ENCODE data around the gene ECI2.

ECI2 gene, protein sequence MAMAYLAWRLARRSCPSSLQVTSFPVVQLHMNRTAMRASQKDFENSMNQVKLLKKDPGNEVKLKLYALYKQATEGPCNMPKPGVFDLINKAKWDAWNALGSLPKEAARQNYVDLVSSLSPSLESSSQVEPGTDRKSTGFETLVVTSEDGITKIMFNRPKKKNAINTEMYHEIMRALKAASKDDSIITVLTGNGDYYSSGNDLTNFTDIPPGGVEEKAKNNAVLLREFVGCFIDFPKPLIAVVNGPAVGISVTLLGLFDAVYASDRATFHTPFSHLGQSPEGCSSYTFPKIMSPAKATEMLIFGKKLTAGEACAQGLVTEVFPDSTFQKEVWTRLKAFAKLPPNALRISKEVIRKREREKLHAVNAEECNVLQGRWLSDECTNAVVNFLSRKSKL

GRCh38 chr6:4134841-4135664, at the start of gene ECI2:
Gene ECI2, minus strand, starts transcription at chr6:4135575. Its CDS starts 15 bp downstream, at chr6:4135560.
- in situ Hi-C loops (cut with MboI; ENCODE audit: low sequenced_read_pairs), result no loop called here

DNA sequence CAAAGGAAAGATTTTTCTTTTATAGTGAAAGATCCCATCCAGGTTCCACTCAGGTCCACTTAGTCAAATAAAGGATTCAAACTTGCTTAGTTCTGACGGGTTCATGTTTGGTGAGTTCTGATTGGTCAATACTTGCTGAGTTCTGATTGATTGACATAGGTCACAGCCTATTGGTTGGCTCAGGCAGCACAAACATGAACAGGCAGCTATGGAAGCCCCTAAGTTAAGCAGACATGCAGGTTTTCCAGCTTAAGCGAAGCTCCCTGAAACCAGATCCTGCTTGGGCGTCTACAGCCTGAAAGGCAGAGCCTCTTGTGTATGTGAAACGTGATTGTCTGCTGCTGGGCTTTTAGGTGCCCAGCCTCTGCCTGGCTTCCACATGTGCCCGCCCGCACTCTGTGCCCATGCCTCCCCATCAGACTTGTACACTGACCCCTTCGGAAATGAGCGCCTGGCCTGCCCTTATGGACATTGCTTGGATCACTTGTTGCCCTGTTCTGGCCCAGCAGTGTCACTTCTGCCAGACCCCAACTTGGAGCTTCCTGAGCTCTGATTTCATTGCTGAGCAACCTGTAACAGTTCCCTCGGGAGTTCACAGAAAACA, 45.4 kb upstream of the ECI2 start:
- in situ Hi-C loops (cut with MboI; ENCODE audit: low sequenced_read_pairs), result no loop called here

DNA sequence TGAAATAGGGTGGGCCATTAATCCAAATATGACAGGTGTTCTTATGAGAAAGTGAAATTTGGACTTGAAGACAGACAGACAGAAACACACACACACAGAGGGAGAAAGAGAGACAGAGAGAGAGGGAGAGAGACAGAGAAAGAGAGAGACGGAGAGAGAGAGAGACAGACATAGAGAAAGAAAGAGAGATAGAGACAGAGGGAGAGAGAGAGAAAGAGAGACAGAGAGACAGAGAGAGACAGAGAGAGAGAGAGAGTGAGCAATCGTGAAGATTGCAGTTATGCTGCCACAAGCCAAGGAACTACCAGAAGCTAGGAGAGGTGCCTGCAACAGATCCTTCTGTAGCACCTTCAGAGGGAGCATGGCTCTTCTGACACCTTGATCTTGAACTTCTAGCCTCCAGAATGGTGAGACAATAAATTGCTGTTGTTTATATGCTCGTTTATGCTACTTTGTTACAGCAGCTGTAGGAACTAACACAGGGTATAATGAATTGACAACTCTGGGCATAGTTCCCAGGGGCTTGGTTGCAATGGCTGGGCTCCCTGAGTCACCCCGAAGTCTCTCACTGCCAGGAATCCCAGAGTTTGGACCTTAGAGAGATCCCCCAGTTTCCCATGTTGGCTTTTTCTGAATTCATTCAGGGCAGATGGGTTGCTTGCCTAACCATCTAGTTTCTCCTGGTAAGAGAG, 44.7 kb upstream of the ECI2 start:
- in situ Hi-C loops (cut with MboI; ENCODE audit: low sequenced_read_pairs), result no loop called here

DNA sequence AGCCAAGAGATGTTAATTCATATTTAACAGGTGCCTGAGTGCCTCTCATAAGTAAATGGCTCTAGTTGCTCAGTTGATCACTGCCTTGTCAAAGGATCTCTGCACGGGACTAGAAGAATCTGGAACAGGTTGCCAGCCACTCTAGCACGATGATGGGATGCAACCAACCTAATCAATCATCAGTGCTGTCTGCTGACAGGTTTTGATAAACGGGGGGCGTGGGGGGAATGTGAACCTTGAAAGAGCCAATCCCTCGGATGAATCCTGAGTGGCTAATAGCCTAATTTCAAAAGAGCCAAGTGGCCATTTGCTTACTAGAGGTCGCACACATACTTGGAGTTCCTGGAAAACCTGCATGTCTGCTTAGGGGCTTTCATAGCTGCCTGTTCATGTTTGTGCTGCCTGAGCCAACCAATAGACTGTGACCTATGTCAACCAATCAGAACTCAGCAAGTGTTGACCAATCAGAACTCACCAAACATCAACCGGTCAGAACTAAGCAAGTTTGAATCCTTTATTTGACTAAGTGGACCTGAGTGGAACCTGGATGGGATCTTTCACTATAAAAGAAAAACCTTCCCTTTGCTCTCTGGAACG, 43.5 kb upstream of the ECI2 start:
- in situ Hi-C loops (cut with MboI; ENCODE audit: low sequenced_read_pairs), result no loop called here

DNA sequence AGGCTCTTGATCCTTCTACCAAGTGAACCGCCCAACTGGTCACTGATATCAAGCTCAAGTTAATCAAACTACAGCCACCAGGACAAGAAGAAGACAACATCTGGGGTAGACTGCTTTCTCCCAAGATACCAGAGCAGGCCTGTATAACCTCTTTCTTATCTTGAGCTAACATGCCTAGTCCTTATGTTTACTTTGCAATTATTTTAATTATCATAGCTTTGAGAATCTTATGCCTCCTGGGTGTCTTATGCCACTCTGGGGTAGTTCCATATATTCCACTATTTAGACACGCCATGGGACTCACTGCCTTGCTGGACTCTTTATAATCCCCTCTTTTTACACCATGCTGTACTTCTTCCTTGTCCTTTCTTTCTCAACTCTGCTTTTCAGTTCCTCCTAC, 41.5 kb upstream of the ECI2 start:
- in situ Hi-C loops (cut with MboI; ENCODE audit: low sequenced_read_pairs), result no loop called here

DNA sequence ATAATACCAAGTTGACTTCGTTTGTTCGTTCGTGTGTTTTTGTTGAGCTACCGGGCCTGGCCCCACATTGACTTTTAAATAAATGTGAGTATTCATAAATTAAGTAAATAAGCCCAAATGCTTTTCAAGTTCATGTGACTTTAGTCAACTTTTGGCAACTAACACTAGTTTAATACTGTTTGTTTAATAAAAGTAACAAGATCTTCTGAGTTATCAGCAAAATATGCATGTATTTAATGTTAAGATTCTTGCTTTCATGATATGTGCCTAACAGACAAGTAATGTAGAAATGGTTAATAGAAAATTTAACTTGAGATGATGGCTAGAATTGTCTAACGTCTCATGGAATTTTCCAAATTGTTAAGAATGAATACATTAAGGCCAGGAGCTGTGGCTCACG, 38.7 kb upstream of the ECI2 start:
- in situ Hi-C loops (cut with MboI; ENCODE audit: low sequenced_read_pairs), result loop anchor here (25.0 kb wide), 1 partner anchor 437 kb away; no protein-coding TSS in a partner anchor

GRCh38 chr6:4172368-4172767, 37.0 kb upstream of the ECI2 start:
- in situ Hi-C loops (cut with MboI; ENCODE audit: low sequenced_read_pairs), result loop anchor here (25.0 kb wide), 1 partner anchor 435 kb away; no protein-coding TSS in a partner anchor

- in situ Hi-C loops (cut with MboI; ENCODE audit: low sequenced_read_pairs), result loop anchor here (25.0 kb wide), 1 partner anchor 433 kb away; no protein-coding TSS in a partner anchor
Measured at GRCh38 chr6:4170297-4170696, 34.9 kb upstream of the ECI2 start.

DNA sequence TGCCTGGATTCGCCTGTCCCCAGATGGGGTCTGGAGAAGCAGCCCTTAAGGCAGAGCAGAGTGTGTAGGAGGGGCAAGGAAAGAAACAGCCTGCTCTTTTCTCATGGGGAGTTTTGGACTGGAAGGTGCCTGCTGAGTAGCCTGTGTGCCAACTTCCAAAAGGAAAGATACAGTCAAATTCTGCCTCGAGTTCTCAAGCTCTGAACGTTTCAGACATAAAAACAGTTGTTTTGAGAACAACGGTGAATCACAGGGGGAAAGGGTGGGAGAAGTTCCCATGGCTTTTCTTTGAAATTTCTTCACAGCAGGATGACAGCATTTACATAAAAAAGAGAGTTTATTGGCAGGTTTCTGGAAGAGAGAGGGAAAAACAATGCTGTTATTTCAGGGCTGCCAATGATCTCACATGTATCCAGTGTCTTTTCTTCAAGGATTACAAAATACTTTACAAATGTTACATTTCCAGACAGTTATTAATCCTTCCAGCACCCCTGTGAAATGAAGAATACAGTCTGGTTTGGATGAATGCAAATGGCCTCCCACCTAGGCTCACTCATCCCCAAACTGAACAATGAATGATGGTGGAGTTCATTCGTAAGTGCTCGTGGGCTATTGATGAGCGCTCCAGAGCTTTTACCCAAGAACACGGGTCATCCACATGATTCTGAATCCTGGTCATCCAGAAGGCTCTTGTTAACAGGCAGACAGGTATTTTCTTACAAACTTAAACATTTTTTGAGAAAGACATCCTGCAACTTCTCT, 33.8 kb upstream of the ECI2 start:
- in situ Hi-C loops (cut with MboI; ENCODE audit: low sequenced_read_pairs), result loop anchor here (25.0 kb wide), 1 partner anchor 432 kb away; no protein-coding TSS in a partner anchor

DNA sequence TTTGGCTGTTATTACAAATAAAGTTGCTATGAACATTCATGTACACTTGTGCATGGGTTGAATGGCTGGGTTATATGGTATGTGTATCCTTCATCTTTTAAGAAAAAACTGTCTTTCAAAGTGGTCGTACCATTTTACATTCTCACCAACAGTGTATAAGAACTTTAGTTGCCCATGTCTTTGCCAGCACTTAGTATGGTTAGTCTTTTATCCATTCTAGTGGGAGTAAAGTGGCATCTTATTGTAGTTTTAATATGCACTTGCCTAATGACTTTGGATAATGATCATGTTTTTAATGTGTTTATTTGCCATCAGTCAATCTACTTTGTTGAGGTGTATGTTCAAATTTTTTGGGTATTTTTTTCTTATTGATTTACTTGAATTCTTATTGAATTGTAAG, 32.5 kb upstream of the ECI2 start:
- in situ Hi-C loops (cut with MboI; ENCODE audit: low sequenced_read_pairs), result loop anchor here (25.0 kb wide), 1 partner anchor 431 kb away; no protein-coding TSS in a partner anchor

- in situ Hi-C loops (cut with MboI; ENCODE audit: low sequenced_read_pairs), result loop anchor here (25.0 kb wide), 1 partner anchor 430 kb away; no protein-coding TSS in a partner anchor
Measured at GRCh38 chr6:4167123-4167522, 31.7 kb upstream of the ECI2 start.

GRCh38 chr6:4164456-4164855, 29.1 kb upstream of the ECI2 start:
- in situ Hi-C loops (cut with MboI; ENCODE audit: low sequenced_read_pairs), result loop anchor here (25.0 kb wide), 1 partner anchor 427 kb away; no protein-coding TSS in a partner anchor

DNA sequence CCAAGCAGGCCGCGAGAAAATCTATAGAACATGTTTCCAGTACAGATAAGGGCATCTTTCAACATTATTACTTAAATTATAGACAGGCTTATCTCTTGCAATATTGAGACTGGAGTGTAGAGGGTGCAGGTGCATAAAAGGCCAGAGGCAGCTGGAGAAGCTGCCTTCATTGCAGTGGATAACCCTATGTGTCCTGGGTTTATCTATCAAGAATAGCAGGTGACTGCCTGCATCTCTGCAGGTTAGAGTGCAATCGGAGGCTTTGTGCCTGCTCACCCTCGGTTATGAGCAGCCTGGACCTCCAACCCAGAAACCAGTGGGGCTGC, 28.7 kb upstream of the ECI2 start:
- in situ Hi-C loops (cut with MboI; ENCODE audit: low sequenced_read_pairs), result loop anchor here (25.0 kb wide), 1 partner anchor 427 kb away; no protein-coding TSS in a partner anchor

DNA sequence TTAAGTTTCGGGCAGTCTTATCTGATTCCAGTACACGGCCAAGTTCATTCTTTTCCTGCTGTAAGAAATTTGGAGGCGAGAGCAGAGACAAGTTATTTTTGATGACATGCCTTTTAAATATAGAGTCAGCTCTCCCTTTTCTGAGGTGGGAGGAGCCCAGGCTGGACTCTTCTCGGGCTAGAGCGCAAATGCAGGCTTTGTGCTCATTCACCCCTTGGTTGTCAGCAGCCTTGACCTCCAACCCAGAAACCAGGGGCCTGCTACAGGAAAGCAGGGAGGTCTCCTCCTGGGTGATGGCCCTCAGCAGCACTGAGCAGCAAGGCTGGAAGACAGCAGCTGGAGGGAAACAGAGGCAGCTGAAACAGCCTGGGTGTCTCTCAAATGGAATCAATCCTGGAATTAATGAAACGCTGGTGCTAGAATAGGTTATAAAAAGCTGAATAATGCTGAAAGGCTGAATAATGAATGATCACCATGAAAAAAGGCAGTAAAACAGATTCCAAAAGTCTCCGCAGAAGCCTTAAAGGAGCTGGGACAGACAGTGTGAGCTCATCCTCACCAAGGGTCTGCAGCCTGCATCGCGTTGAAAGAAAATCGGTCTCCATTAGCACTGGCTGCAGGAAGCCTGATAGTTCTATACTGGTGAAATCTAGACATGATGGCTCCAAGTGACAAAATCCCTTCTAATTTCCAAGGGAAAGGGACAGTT, 28.2 kb upstream of the ECI2 start:
- in situ Hi-C loops (cut with MboI; ENCODE audit: low sequenced_read_pairs), result loop anchor here (25.0 kb wide), 1 partner anchor 426 kb away; no protein-coding TSS in a partner anchor

DNA sequence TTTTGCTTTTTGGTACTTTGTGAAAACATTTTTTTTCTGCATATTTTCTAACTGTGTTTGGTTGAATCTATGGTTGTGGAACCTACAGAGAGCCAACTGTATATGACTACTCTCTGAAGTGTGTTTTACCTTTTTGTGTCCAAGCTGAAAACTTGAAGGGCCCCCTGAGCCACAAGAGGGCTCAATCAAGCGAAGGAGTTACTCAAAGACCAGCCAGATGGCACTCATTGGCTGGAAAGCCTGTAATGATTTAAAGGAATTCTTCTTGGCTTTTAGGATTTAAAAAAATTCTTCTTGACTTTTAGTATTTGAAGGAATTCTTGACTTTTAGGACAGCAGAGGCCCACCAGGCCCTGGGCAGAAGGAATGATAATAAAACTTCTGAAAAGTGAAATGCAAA, 27.0 kb upstream of the ECI2 start:
- in situ Hi-C loops (cut with MboI; ENCODE audit: low sequenced_read_pairs), result loop anchor here (25.0 kb wide), 1 partner anchor 425 kb away; no protein-coding TSS in a partner anchor

GRCh38 chr6:4159491-4159890, 24.1 kb upstream of the ECI2 start:
- in situ Hi-C loops (cut with MboI; ENCODE audit: low sequenced_read_pairs), result loop anchor here (25.0 kb wide), 1 partner anchor 422 kb away; no protein-coding TSS in a partner anchor

DNA sequence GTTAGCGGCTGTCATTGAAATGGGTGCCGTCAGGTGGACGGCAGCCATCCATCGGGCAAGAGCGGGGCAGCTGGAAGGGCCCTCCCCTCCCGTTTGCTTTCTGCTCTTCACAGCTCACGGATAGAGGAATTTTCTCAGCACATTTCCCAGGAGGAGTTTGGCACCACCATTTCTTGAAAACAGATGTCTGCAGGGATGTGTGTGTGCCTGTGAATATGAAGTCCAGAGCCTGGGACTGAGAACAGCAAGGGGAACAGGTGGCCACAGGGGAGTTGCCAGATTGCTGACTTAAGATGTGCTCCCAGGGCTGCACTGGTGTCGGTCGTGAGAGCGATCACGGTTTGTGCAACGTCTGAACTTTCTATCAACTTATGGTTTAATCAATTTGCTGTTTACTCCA, 22.1 kb upstream of the ECI2 start:
- in situ Hi-C loops (cut with MboI; ENCODE audit: low sequenced_read_pairs), result loop anchor here (25.0 kb wide), 1 partner anchor 420 kb away; no protein-coding TSS in a partner anchor

DNA sequence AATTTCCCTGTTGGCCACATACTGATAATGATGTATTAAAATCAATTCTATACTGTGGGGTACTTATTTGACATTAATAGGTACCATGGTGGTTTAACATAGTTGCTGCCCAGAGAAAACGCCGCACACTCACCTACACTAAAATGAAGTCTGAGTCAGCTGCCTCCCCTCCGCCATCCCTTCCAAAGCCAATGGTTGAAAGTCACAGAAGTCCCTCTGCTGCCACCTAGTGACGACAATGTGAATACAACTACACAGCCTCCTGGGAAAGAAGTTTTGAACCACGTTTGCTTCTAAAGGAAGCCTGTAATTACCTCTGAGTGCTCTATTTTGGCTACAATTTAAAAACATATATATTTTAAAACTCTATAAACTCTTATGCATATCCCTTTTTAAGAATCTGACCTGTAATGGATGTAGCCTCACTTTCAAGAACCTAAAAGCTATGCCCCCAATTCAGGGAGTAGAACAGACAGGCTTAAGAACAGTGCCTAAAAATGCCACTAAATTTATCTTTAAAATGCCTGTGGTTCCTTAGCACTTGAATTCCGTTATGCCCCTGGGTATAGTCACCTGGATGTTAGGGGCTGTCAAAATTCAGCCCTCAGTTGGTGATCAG, 20.6 kb upstream of the ECI2 start:
- in situ Hi-C loops (cut with MboI; ENCODE audit: low sequenced_read_pairs), result loop anchor here (25.0 kb wide), 1 partner anchor 419 kb away; no protein-coding TSS in a partner anchor

All from HL-60/S4 treated with retinoic acid at 250 ng/mL for 4 days and 3 days (cell line).